Caco-2 (cell line): ENCODE measurements around the gene OVOL1. TPM values are rescaled to one million over a fixed set of nuclear protein-coding genes. Genes with fewer than 3 reads are reported as not detected.

Source experiments
- BruUV-seq: library from RNA; stranded (reverse); fragments of 400-500 nt; replicated peaks from 2 replicates; lab custom pipeline; 2021; lab: Mats Ljungman, UMichigan
- CTCF ChIA-PET: fragments of 300-600 bp; sonication (Branson Sonifier 250); formaldehyde crosslinking; loops from one replicate; lab custom pipeline; 2022; ENCODE audit warnings: antibody characterized with exemption; lab: Charles Lee
- POLR2A ChIA-PET: fragments of 300-600 bp; sonication (Branson Sonifier 250); formaldehyde crosslinking; loops from one replicate; lab custom pipeline; 2022; ENCODE audit warnings: antibody characterized with exemption; lab: Charles Lee
- DNase-seq, 2 experiments: peaks; one replicate each; pipeline versions ENCODE4 v3.0.0 to v3.0.0-alpha.2; 2020 to 2022
- H3K27me3 ChIP-seq: replicated peaks from 2 replicates; pipeline ENCODE4 v1.6.0; 2011; ENCODE audit warnings: low read length; ENCODE audit not compliant: control insufficient read depth, insufficient read depth
- H3K36me3 ChIP-seq: 2 replicates; pipeline ENCODE4 v1.5.1; 2011; ENCODE audit warnings: low read length; ENCODE audit not compliant: control insufficient read depth, insufficient read depth
- H3K4me1 ChIP-seq: fragments of 250-450 bp; sonication (Bioruptor Pico); 2 replicates; pipeline ENCODE4 v1.5.1; 2020; ENCODE audit warnings: mild to moderate bottlenecking
- H3K4me3 ChIP-seq: 2 replicates; pipeline ENCODE4 v1.5.1; 2011; ENCODE audit warnings: low read depth, mild to moderate bottlenecking, control low read depth, low read length
- H3K9me3 ChIP-seq: fragments of 250-450 bp; sonication (Bioruptor Pico); 2 replicates; pipeline ENCODE4 v1.5.1; 2020; ENCODE audit warnings: mild to moderate bottlenecking, moderate library complexity
- H3K27ac Mint-ChIP-seq: one replicate; pipeline ENCODE4 v1.8.0; 2022; ENCODE audit warnings: mixed read lengths; ENCODE audit not compliant: unreplicated experiment
- H3K27me3 Mint-ChIP-seq: one replicate; pipeline ENCODE4 v1.8.0; 2022; ENCODE audit warnings: mixed read lengths; ENCODE audit not compliant: insufficient read depth, unreplicated experiment
- H3K36me3 Mint-ChIP-seq: one replicate; pipeline ENCODE4 v1.8.0; 2022; ENCODE audit warnings: mild to moderate bottlenecking, mixed read lengths; ENCODE audit not compliant: insufficient read depth, unreplicated experiment
- H3K4me1 Mint-ChIP-seq: one replicate; pipeline ENCODE4 v1.8.0; 2022; ENCODE audit warnings: low read depth, mixed read lengths; ENCODE audit not compliant: unreplicated experiment
- H3K4me3 Mint-ChIP-seq: one replicate; pipeline ENCODE4 v1.8.0; 2022; ENCODE audit warnings: mild to moderate bottlenecking, moderate library complexity, mixed read lengths; ENCODE audit not compliant: unreplicated experiment
- H3K9me3 Mint-ChIP-seq: one replicate; pipeline ENCODE4 v1.8.0; 2022; ENCODE audit warnings: mixed read lengths; ENCODE audit not compliant: unreplicated experiment
- intact Hi-C: fragments of 100-400 bp; cut with micrococcal nuclease; formaldehyde crosslinking; loops from one replicate; pipeline ENCODE4 v1.10.0; 2022; ENCODE audit not compliant: unreplicated experiment
- total RNA-seq: library from RNA; stranded (reverse); gene quantifications from 2 replicates; pipeline ENCODE4 v1.2.3, GENCODE V29; 2022
- TF ChIP-seq, protein P1 (sequence below), 2 experiments: fragments of 200-600 bp in 1 of 2; IDR thresholded peaks; 1 replicate in 1 of 2; 2 replicates in 1 of 2; pipeline versions ENCODE4 v1.5.1 to v1.8.0; 2011 to 2022; ENCODE audit warnings: antibody characterized with exemption in 1 of 2, control low read depth in 1 of 2, inconsistent platforms in 1 of 2, low read depth in 1 of 2, low read length in 1 of 2, mild to moderate bottlenecking in 1 of 2, moderate library complexity in 1 of 2; ENCODE audit not compliant: insufficient read depth in 1 of 2, severe bottlenecking in 1 of 2, unreplicated experiment in 1 of 2

The OVOL1 gene
- total RNA-seq, 1 experiment from 2014 or later, result 21.2 TPM

DNA sequence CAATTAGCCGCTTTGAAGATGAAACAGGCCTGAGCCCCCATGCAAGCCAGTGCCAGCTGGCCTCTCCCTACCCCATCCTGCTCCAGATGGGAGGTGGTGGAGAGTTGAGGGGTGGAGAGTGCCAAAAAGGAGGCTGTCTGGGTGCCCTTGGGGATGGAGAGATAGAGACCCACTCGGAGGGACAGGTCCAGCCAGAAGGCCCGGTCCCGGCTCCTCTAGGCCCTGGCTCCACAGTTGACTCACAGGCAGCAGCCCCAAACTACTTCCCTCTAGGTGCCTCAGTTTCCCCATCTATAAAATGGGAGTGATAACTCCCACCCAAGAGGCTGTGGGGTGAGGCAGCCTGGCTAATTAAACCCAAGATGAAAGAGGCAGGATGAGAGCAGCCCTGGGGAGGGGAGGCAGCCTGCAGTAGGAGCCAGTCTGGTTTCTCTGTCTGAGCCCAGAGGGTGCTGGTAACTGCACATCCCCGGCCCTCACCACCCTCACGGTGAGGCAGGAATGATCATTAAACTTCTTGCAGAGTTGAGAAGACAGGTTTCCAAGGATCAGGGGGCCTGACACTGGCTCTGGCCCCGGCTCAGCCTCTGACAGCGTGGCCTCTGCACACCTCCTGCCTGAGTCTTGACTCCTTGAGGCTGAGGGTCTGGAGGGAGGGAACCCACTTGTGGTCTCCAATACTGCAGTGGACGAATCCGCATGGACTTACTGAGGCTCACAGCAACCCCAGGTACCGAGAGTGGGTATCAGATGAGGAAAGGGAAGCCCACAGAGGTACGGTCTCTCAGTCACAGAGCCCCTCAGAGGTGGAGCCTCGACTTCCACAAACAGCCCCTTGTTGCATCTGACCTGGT is 4.7 kb upstream of the OVOL1 start:
- no peaks in the 10 kb centered on the region for H3K9me3 Mint-ChIP-seq
- no peak overlapping the region; the same call in 1 of the 2 replicates for H3K4me3 ChIP-seq
- no peaks in the 10 kb centered on the region for H3K27me3 ChIP-seq
- H3K36me3 Mint-ChIP-seq, result peaks cover 24% of the 10 kb centered on the region
- no peaks in the 10 kb centered on the region for H3K9me3 ChIP-seq
- peak overlapping the region; percentile 91 for H3K4me3 Mint-ChIP-seq
- no peak overlapping the region for H3K27ac Mint-ChIP-seq
- peak in 1 of 2 experiments; percentile 35 for DNase-seq
- peaks cover 14% of the 10 kb centered on the region for H3K4me1 Mint-ChIP-seq
- no TSS peak for BruUV-seq
- peaks cover 27% of the 10 kb centered on the region for H3K4me1 ChIP-seq
- POLR2A ChIA-PET, result no interaction called here
- intact Hi-C loops, result loop anchor here (2.0 kb wide), 2 partner anchors 35 to 69 kb away; partner anchors contain the start of gene KAT5
- TF ChIP-seq, protein P1, sequence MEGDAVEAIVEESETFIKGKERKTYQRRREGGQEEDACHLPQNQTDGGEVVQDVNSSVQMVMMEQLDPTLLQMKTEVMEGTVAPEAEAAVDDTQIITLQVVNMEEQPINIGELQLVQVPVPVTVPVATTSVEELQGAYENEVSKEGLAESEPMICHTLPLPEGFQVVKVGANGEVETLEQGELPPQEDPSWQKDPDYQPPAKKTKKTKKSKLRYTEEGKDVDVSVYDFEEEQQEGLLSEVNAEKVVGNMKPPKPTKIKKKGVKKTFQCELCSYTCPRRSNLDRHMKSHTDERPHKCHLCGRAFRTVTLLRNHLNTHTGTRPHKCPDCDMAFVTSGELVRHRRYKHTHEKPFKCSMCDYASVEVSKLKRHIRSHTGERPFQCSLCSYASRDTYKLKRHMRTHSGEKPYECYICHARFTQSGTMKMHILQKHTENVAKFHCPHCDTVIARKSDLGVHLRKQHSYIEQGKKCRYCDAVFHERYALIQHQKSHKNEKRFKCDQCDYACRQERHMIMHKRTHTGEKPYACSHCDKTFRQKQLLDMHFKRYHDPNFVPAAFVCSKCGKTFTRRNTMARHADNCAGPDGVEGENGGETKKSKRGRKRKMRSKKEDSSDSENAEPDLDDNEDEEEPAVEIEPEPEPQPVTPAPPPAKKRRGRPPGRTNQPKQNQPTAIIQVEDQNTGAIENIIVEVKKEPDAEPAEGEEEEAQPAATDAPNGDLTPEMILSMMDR (IDR thresholded peaks at IDR 0.05; ENCODE audit: insufficient read depth in 1 of 2, low read depth in 1 of 2, low read length in 1 of 2, severe bottlenecking in 1 of 2, unreplicated experiment in 1 of 2), result no peak
- no peaks in the 10 kb centered on the region; the same call in 1 of the 2 replicates for H3K36me3 ChIP-seq
- CTCF ChIA-PET, result interaction anchor here (3.0 kb wide), 1 partner anchor 70 kb away, joined by 18 read pairs; the partner anchor contains the start of gene KAT5
- H3K27me3 Mint-ChIP-seq, result no peaks in the 10 kb centered on the region

DNA sequence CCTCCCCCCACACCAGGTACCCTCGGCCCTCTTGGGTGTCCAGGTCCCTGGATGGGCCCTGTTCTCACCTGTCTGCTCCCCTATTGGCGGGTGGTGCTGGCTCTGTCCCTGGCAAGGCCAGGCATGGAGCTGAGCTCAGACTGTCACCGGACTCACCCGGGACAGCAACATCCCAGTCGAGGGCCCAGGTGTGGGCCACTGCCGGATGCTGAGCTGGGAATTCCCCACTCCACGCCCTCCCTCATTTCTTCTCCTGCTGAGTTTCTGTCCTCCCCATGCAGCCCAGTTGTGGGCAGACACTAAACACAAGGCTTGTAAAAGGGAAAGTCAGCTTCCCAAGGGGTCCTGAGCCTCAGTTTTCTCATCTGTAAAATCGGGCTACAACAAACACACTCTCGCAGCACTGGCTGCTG is 4.0 kb upstream of the OVOL1 start:
- Histone ChIP-seq H3K4me1 (peaks cover 27% of the 10 kb centered on the region), H3K27me3 (no peaks in the 10 kb centered on the region), H3K36me3 (no peaks in the 10 kb centered on the region; the same call in 1 of the 2 replicates), H3K9me3 (no peaks in the 10 kb centered on the region), H3K4me3 (no peak overlapping the region)
- peaks cover 14% of the 10 kb centered on the region for H3K4me1 Mint-ChIP-seq
- ChIA-PET CTCF (interaction anchor here (0.6 kb wide), 1 partner anchor 684 kb away, joined by 3 read pairs; the partner anchor contains the start of gene PELI3), POLR2A (no interaction called here)
- no peak overlapping the region for H3K27ac Mint-ChIP-seq
- no peaks in the 10 kb centered on the region for H3K9me3 Mint-ChIP-seq
- no peaks in the 10 kb centered on the region for H3K27me3 Mint-ChIP-seq
- no TSS peak for BruUV-seq
- H3K36me3 Mint-ChIP-seq, result peaks cover 18% of the 10 kb centered on the region
- TF ChIP-seq, protein P1 (IDR thresholded peaks at IDR 0.05; ENCODE audit: insufficient read depth in 1 of 2, low read depth in 1 of 2, low read length in 1 of 2, severe bottlenecking in 1 of 2, unreplicated experiment in 1 of 2), result no peak
- no peak overlapping the region for H3K4me3 Mint-ChIP-seq
- intact Hi-C loops, result no loop called here
- no peak for DNase-seq

DNA sequence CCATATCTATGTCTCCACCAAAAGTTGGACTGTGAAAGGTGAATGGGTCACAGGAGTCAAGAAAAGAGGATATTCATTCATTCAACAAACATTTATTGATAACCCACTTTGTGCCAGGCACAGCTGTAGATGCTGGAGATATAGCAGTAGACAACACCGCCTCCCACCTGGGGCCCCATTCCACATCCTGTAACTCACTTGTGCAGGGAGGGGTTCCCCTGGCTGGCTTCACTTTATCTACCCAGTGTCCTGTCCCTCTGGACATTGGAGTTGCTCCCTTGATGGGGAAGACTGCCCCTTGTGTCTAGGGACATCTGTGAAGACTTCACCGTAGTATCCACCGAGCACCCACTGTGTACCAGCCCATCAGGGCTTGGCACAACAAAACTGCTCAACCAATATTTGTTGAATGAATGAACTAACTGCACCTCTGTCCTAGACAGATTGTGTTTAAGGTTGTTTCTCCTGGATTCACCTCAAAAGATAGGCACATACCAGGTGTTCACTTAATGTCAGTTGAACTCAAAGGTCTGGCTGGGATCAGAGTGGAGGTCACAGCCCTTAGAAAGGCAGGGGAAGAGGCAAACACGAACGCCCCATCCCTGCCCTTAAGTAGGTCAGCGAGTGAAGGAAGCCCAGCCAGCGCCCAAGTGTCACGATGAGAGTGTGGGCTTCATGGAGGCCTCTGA is 1.4 kb upstream of the OVOL1 start:
- Mint-ChIP-seq H3K4me3 (peak overlapping the region; percentile 76), H3K4me1 (peaks cover 18% of the 10 kb centered on the region), H3K9me3 (no peaks in the 10 kb centered on the region), H3K36me3 (peaks cover 18% of the 10 kb centered on the region), H3K27ac (no peak overlapping the region), H3K27me3 (no peaks in the 10 kb centered on the region)
- Histone ChIP-seq H3K9me3 (no peaks in the 10 kb centered on the region), H3K4me1 (peaks cover 39% of the 10 kb centered on the region), H3K4me3 (no peak overlapping the region), H3K36me3 (no peaks in the 10 kb centered on the region), H3K27me3 (no peaks in the 10 kb centered on the region)
- no TSS peak for BruUV-seq
- no peak for DNase-seq
- ChIA-PET POLR2A (no interaction called here), CTCF (interaction anchor here (1.2 kb wide), 1 partner anchor 33 kb away, joined by 5 read pairs; no protein-coding TSS in a partner anchor)
- TF ChIP-seq, protein P1 (IDR thresholded peaks at IDR 0.05; ENCODE audit: insufficient read depth in 1 of 2, low read depth in 1 of 2, low read length in 1 of 2, severe bottlenecking in 1 of 2, unreplicated experiment in 1 of 2), result no peak
- intact Hi-C loops, result loop anchor here (1.0 kb wide), 1 partner anchor 171 kb away; the partner anchor contains the start of gene MAP3K11
